ENCODE measurements around the gene BPIFB3.

DNA sequence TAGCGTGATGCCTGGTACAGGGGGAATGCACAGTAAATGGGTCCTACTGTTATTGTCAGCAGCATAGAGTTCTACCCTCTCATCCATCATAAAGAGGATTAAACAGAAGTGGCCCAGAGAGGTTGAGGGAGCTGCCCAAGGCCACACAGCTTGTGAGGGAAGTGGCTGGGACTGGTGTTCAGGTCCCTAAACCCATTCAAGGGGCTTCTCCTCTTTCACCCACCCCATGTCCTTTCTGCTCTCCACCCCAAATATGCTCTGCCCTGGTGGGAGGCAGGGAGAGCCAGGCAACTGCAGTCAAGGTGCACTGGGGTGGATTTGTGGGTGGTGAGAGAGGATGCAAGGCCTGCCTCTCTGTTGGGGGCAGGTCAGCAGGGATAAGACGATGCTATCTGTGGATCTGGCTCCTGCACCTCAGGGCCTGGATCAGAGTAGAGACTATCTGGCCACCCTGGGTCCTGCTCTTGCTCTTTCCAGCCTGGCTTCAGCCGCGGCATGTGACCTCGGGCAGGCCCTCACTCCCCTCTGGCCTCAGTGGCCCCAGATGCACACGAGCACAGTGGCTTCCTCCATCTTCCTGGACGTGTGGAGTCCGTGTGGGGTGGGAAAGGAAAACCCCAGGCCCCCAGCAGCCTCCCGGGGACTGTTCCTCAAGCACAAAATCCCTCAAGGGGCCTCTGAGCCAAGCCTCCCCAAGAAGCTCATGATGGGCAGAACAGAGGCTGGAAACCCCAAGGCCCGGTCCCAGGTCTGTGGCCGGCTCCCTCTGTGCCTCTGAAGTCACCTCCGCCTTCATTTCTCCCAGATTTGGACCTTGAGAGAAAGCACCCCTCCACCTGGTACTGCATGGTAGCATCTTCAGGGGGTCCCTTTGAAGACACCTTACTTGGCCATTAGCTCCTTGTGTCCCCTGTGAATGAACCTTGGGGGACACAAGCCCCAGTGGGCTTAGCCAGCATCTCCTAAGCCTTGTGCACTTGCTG lies 25.6 kb upstream of the BPIFB3 start:
- TF ChIP-seq CTCF (IDR thresholded peaks at IDR 0.05) (no peak), EZH2 (IDR thresholded peaks at IDR 0.05) (no peak), EZH2phosphoT487 (IDR thresholded peaks at IDR 0.05) (no peak)

Measured in neural progenitor cell (in vitro differentiated cells).